Natural killer cell (primary cell): Measurements from ENCODE around the gene CTNNA2. TPM values are rescaled to one million over a fixed set of nuclear protein-coding genes. Genes with fewer than 3 reads are reported as not detected.

Source experiments
- ATAC-seq, 3 donors: fragments of 150-1000 bp in 2 of 3; fragments of 200-7000 bp in 1 of 3; cut with Tn5 transposase; 1 replicate in 1 of 3; 2 replicates in 2 of 3; pipeline ENCODE4 v1.10.0; 2021; ENCODE audit warnings: mild to moderate bottlenecking in 2 of 3, moderate library complexity in 2 of 3
- DNase-seq, 2 donors: peaks; one replicate each; pipeline versions ENCODE4 v3.0.0 to v3.0.0-alpha.2; 2013 to 2021; ENCODE audit warnings: mixed read lengths in 1 of 2
- H3K27ac ChIP-seq: one replicate; pipeline ENCODE4 v1.5.1; 2013; ENCODE audit warnings: mild to moderate bottlenecking, low read length
- H3K27me3 ChIP-seq: one replicate; pipeline ENCODE4 v1.6.1; 2013; ENCODE audit warnings: low read length; ENCODE audit not compliant: control insufficient read depth, insufficient read depth
- H3K36me3 ChIP-seq: one replicate; pipeline ENCODE4 v1.6.1; 2013; ENCODE audit warnings: low read length; ENCODE audit not compliant: control insufficient read depth, insufficient read depth
- H3K4me1 ChIP-seq: one replicate; pipeline ENCODE4 v1.6.1; 2013; ENCODE audit warnings: low read length; ENCODE audit not compliant: control insufficient read depth, insufficient read depth
- H3K4me3 ChIP-seq: one replicate; pipeline ENCODE4 v1.5.1; 2013; ENCODE audit warnings: low read length
- H3K9me3 ChIP-seq: one replicate; pipeline ENCODE4 v1.6.1; 2013; ENCODE audit warnings: low read length; ENCODE audit not compliant: control insufficient read depth, insufficient read depth
- H3K27ac Mint-ChIP-seq, 2 donors: one replicate each; pipeline ENCODE4 v1.8.0; 2022; ENCODE audit warnings: mild to moderate bottlenecking in 2 of 2, mixed read lengths in 2 of 2, moderate library complexity in 1 of 2
- H3K27me3 Mint-ChIP-seq, 2 donors: one replicate each; pipeline ENCODE4 v1.8.0; 2022; ENCODE audit warnings: low read depth in 2 of 2, mixed read lengths in 2 of 2
- H3K36me3 Mint-ChIP-seq: one replicate; pipeline ENCODE4 v1.8.0; 2022; ENCODE audit warnings: mixed read lengths
- H3K4me1 Mint-ChIP-seq, 2 donors: one replicate each; pipeline ENCODE4 v1.8.0; 2022; ENCODE audit warnings: mixed read lengths in 2 of 2
- H3K4me3 Mint-ChIP-seq: one replicate; pipeline ENCODE4 v1.8.0; 2022; ENCODE audit warnings: mild to moderate bottlenecking, moderate library complexity, mixed read lengths
- H3K9me3 Mint-ChIP-seq, 2 donors: one replicate each; pipeline ENCODE4 v1.8.0; 2022; ENCODE audit warnings: mixed read lengths in 2 of 2
- CTCF ChIP-seq: fragments of 200-600 bp; IDR thresholded peaks from one replicate; pipeline ENCODE4 v1.8.0; 2022; ENCODE audit warnings: antibody characterized with exemption
- WGBS: methylation state at CpG from one replicate; pipeline ENCODE4 v1.1.7; 2013; ENCODE audit warnings: missing lambda C conversion rate; ENCODE audit not compliant: insufficient coverage; 5-methylcytosine and 5-hydroxymethylcytosine counted together
- intact Hi-C: fragments of 100-400 bp; cut with micrococcal nuclease; formaldehyde crosslinking; loops from one replicate; pipeline ENCODE4 v1.14.2; 2022
- total RNA-seq, 4 donors: library from RNA; stranded (reverse); fragments of 120-200 nt in 1 of 4; gene quantifications; one replicate each; pipeline versions ENCODE4 v1.2.3 to v1.2.4, GENCODE V29; 2013 to 2022

The CTNNA2 gene
- total RNA-seq, 3 donors from 2014 or later (not counting 1 experiment from before 2014, with no cell fraction given): not detected

- DNase-seq (no peak), ATAC-seq (no peak)
- intact Hi-C loops: no loop called here
- no peaks in the 10 kb centered on the region for H3K4me1 ChIP-seq
- peaks cover 7% of the 10 kb centered on the region for H3K9me3 ChIP-seq
- H3K27me3 ChIP-seq: no peaks in the 10 kb centered on the region
- peaks cover 8% of the 10 kb centered on the region for H3K36me3 Mint-ChIP-seq
- no peak for TF ChIP-seq CTCF
- no peak overlapping the region for H3K4me3 Mint-ChIP-seq
- no peak overlapping the region for H3K4me3 ChIP-seq
- H3K4me1 Mint-ChIP-seq: no peaks in the 10 kb centered on the region
- H3K27ac ChIP-seq: no peak overlapping the region
- no peaks in the 10 kb centered on the region for H3K36me3 ChIP-seq
- H3K9me3 Mint-ChIP-seq: peaks cover 19 to 20% of the 10 kb centered on the region in 2 donors
- no peaks in the 10 kb centered on the region for H3K27me3 Mint-ChIP-seq
- H3K27ac Mint-ChIP-seq: no peak overlapping the region
- WGBS: 57% methylated on average over 3 of the region's 4 CpGs
Observed at GRCh38 chr2:79820281-79820680, 307.4 kb downstream of the CTNNA2 start.

- no CpG with 5 or more reads among the region's 2 CpGs for WGBS
- H3K4me3 Mint-ChIP-seq: no peak overlapping the region
Observed at GRCh38 chr2:79822136-79822535, 309.3 kb downstream of the CTNNA2 start.

GRCh38 chr2:79824086-79824786 lies 311.4 kb downstream of the CTNNA2 start:
- Mint-ChIP-seq H3K4me3 (no peak overlapping the region), H3K4me1 (no peaks in the 10 kb centered on the region), H3K9me3 (peaks cover 11 to 19% of the 10 kb centered on the region in 2 donors), H3K27ac (no peak overlapping the region), H3K36me3 (no peaks in the 10 kb centered on the region), H3K27me3 (no peaks in the 10 kb centered on the region)
- Histone ChIP-seq H3K36me3 (no peaks in the 10 kb centered on the region), H3K27ac (no peak overlapping the region), H3K4me1 (no peaks in the 10 kb centered on the region), H3K9me3 (peaks cover 4% of the 10 kb centered on the region), H3K27me3 (no peaks in the 10 kb centered on the region), H3K4me3 (no peak overlapping the region)
- ATAC-seq (no peak), DNase-seq (no peak)
- intact Hi-C loops: no loop called here
- no peak for TF ChIP-seq CTCF
- 59% methylated on average over 5 of the region's 6 CpGs for WGBS

More at GRCh38 chr2:79822136-79822535, 309.3 kb downstream of the CTNNA2 start:
- H3K36me3 ChIP-seq: no peaks in the 10 kb centered on the region
- no peaks in the 10 kb centered on the region for H3K27me3 ChIP-seq
- H3K27me3 Mint-ChIP-seq: no peaks in the 10 kb centered on the region
- no peaks in the 10 kb centered on the region for H3K4me1 Mint-ChIP-seq
- peaks cover 15 to 25% of the 10 kb centered on the region in 2 donors for H3K9me3 Mint-ChIP-seq
- H3K4me1 ChIP-seq: no peaks in the 10 kb centered on the region
- intact Hi-C loops: no loop called here
- H3K9me3 ChIP-seq: peaks cover 7% of the 10 kb centered on the region
- H3K27ac ChIP-seq: no peak overlapping the region
- no peak overlapping the region for H3K4me3 ChIP-seq
- DNase-seq (no peak), ATAC-seq (no peak)
- TF ChIP-seq CTCF: no peak
- H3K27ac Mint-ChIP-seq: no peak overlapping the region
- H3K36me3 Mint-ChIP-seq: no peaks in the 10 kb centered on the region

DNA sequence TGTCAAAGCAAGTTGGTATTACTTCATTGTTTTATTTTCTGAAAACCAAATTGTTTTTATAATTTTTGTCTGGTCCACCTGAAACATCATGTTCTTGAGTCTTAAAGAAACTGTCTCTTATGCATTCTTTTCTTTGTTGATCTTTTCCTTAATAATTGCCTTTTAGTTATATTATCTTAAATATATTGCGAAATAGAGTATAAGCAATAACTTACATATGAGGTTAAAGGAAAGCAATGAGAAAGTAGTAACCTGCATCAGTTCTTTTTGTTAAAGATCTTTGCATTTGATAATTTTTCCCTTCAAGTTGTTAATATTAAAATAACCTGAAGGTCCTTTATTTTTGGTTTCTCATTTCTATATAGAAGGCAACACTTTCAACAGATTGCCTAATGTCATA lies 315.0 kb downstream of the CTNNA2 start:
- Mint-ChIP-seq H3K4me1 (no peaks in the 10 kb centered on the region), H3K36me3 (no peaks in the 10 kb centered on the region), H3K9me3 (peaks cover 10 to 16% of the 10 kb centered on the region in 2 donors), H3K27me3 (no peaks in the 10 kb centered on the region), H3K27ac (no peak overlapping the region), H3K4me3 (no peak overlapping the region)
- DNase-seq (no peak), ATAC-seq (no peak)
- no peaks in the 10 kb centered on the region for H3K36me3 ChIP-seq
- H3K27me3 ChIP-seq: no peaks in the 10 kb centered on the region
- TF ChIP-seq CTCF: no peak
- intact Hi-C loops: no loop called here
- WGBS: no CpG with 5 or more reads among the region's 1 CpG
- no peaks in the 10 kb centered on the region for H3K9me3 ChIP-seq
- no peak overlapping the region for H3K4me3 ChIP-seq
- H3K4me1 ChIP-seq: no peaks in the 10 kb centered on the region
- no peak overlapping the region for H3K27ac ChIP-seq
